H1 (cell line): ENCODE results near the gene SLC25A17.

Source experiments
- ATF3 ChIP-seq: IDR thresholded peaks from 2 replicates; pipeline ENCODE4 v1.6.1; 2011; ENCODE audit warnings: low read depth, mild to moderate bottlenecking, low read length; ENCODE audit not compliant: insufficient read depth
- CEBPB ChIP-seq: IDR thresholded peaks from 2 replicates; pipeline ENCODE4 v1.6.1; 2012; ENCODE audit warnings: low read depth, low read length
- CREB1 ChIP-seq: IDR thresholded peaks from 2 replicates; pipeline ENCODE4 v1.6.1; 2012; ENCODE audit warnings: inconsistent platforms
- CTCF ChIP-seq, 3 experiments: IDR thresholded peaks; 1 replicate in 2 of 3; 2 replicates in 1 of 3; pipeline versions ENCODE4 v1.5.1 to v1.6.1; 2011; ENCODE audit warnings: low read length in 3 of 3, mild to moderate bottlenecking in 3 of 3, inconsistent platforms in 2 of 3, low read depth in 1 of 3, moderate library complexity in 1 of 3; ENCODE audit not compliant: insufficient read depth in 1 of 3; ENCODE audit errors: control extremely low read depth in 1 of 3
- E2F6 ChIP-seq: IDR thresholded peaks from 2 replicates; pipeline ENCODE4 v1.6.1; 2012; ENCODE audit warnings: inconsistent platforms
- KDM5A ChIP-seq: fragments of 200-600 bp; IDR thresholded peaks from 2 replicates; pipeline ENCODE4 v1.7.1; 2012; ENCODE audit warnings: mild to moderate bottlenecking, low read length, inconsistent platforms, mixed read lengths
- NANOG ChIP-seq: IDR thresholded peaks from 2 replicates; pipeline ENCODE4 v1.6.1; 2011; ENCODE audit warnings: low read length, low read depth, mild to moderate bottlenecking, inconsistent platforms; ENCODE audit not compliant: insufficient read depth, poor library complexity, severe bottlenecking
- RAD21 ChIP-seq, 2 experiments: IDR thresholded peaks in 1 of 2; conservative IDR thresholded peaks in 1 of 2; 2 replicates each; pipeline ENCODE4 v1.6.1; 2011; ENCODE audit warnings: low read depth in 2 of 2, low read length in 2 of 2, improper control_type of control experiment in 1 of 2, inconsistent platforms in 1 of 2, mild to moderate bottlenecking in 1 of 2, moderate library complexity in 1 of 2
- RBBP5 ChIP-seq: IDR thresholded peaks from 2 replicates; pipeline ENCODE4 v1.7.1; 2012; ENCODE audit warnings: low read depth, mild to moderate bottlenecking, inconsistent platforms, low read length, moderate library complexity, borderline replicate concordance
- RNF2 ChIP-seq: fragments of 200-900, 300-1000 bp; sonication (generic); IDR thresholded peaks from 2 replicates; pipeline ENCODE4 v1.7.1; 2016; ENCODE audit warnings: borderline replicate concordance, low read depth, mild to moderate bottlenecking, antibody characterized with exemption, low read length; ENCODE audit not compliant: poor library complexity, severe bottlenecking; ENCODE audit errors: missing control alignments
- SAP30 ChIP-seq: fragments of 300-600 bp; sonication (generic); IDR thresholded peaks from 2 replicates; pipeline ENCODE4 v1.7.1; 2012; ENCODE audit warnings: low read length, moderate library complexity, mild to moderate bottlenecking, inconsistent platforms; ENCODE audit not compliant: insufficient read depth, insufficient replicate concordance
- SP4 ChIP-seq: IDR thresholded peaks from 2 replicates; pipeline ENCODE4 v1.6.1; 2012; ENCODE audit warnings: low read length, inconsistent platforms
- TBP ChIP-seq: IDR thresholded peaks from 2 replicates; pipeline ENCODE4 v1.6.1; 2011; ENCODE audit warnings: low read depth, low read length, improper control_type of control experiment
- USF2 ChIP-seq: IDR thresholded peaks from 2 replicates; pipeline ENCODE4 v1.6.1; 2011; ENCODE audit warnings: low read length, improper control_type of control experiment

GRCh38 chr22:40838486-40838885 lies 19.3 kb upstream of the SLC25A17 start:
- no peak for TF ChIP-seq CTCF (IDR thresholded peaks at IDR 0.05; ENCODE audit: control extremely low read depth in 1 of 3, insufficient read depth in 1 of 3, low read depth in 1 of 3, low read length in 3 of 3)
- TF ChIP-seq CEBPB, result no peak
- no peak for TF ChIP-seq RBBP5
- no peak for TF ChIP-seq NANOG
- no peak for TF ChIP-seq RAD21 (IDR thresholded peaks at IDR 0.05 in 1 of 2, conservative IDR thresholded peaks at IDR 0.05 in 1 of 2; ENCODE audit: low read depth in 2 of 2, low read length in 2 of 2)
- no peak for TF ChIP-seq RNF2
- TF ChIP-seq TBP, result no peak
- TF ChIP-seq KDM5A, result no peak
- TF ChIP-seq SP4, result no peak
- no peak for TF ChIP-seq USF2
- no peak for TF ChIP-seq E2F6
- TF ChIP-seq ATF3, result no peak
- TF ChIP-seq SAP30, result no peak
- TF ChIP-seq CREB1, result no peak
